Measurements from ENCODE around the gene ZNF362.

GRCh38 chr1:33263890-33264504 lies 7.7 kb downstream of the ZNF362 start:
- no peak for TF ChIP-seq EZH2 (IDR thresholded peaks at IDR 0.05; ENCODE audit: low read length, missing control alignments)
- no peak for TF ChIP-seq CTCF (conservative IDR thresholded peaks at IDR 0.05 in 1 of 2, IDR thresholded peaks at IDR 0.05 in 1 of 2; ENCODE audit: low read depth in 1 of 2, low read length in 2 of 2)
